Coronary artery (tissue), 2 donors: Measurements from ENCODE around the gene HLX.

ENCODE experiments used
- DNase-seq: peaks from one replicate; pipeline ENCODE4 v3.0.0-alpha.2; 2017; ENCODE audit warnings: low spot score
- H3K27ac ChIP-seq, 2 donors: fragments of 200-600 bp; sonication (generic); one replicate each; pipeline ENCODE4 v1.5.1; 2016 to 2019
- H3K4me3 ChIP-seq: fragments of 200-600 bp; sonication (generic); 2 replicates; pipeline ENCODE4 v1.5.1; 2016; ENCODE audit warnings: mild to moderate bottlenecking, moderate library complexity
- CTCF ChIP-seq: fragments of 200-600 bp; sonication (generic); IDR thresholded peaks from one replicate; pipeline ENCODE4 v1.5.1; 2019; ENCODE audit warnings: antibody characterized with exemption

Gene HLX

GRCh38 chr1:220876511-220877376 lies 2.5 kb upstream of the HLX start:
- TF ChIP-seq CTCF: no peak
- peak overlapping the region; percentile 48 for H3K4me3 ChIP-seq
- DNase-seq: no peak
- H3K27ac ChIP-seq: peak overlapping the region; percentile 34 to 72

- no peak for TF ChIP-seq CTCF
- H3K27ac ChIP-seq: peak overlapping the region; percentile 34 to 72
- H3K4me3 ChIP-seq: peak overlapping the region; percentile 48
- no peak for DNase-seq
Measured at GRCh38 chr1:220877377-220878095, 1.7 kb upstream of the HLX start.

- no peak for DNase-seq
- TF ChIP-seq CTCF: no peak
- Histone ChIP-seq H3K27ac (peak overlapping the region; percentile 57 to 98), H3K4me3 (peak overlapping the region; percentile 89)
Measured at GRCh38 chr1:220878191-220879075, 810 bp upstream of the HLX start.

- Histone ChIP-seq H3K4me3 (peak overlapping the region; percentile 89), H3K27ac (peak overlapping the region; percentile 92 to 98)
- DNase-seq: no peak
- TF ChIP-seq CTCF: no peak
Measured at GRCh38 chr1:220879509-220880361, 492 bp downstream of the HLX start.

GRCh38 chr1:220880362-220880670 lies 1.1 kb downstream of the HLX start:
- TF ChIP-seq CTCF: no peak
- Histone ChIP-seq H3K27ac (peak overlapping the region; percentile 92 to 98), H3K4me3 (peak overlapping the region; percentile 89)
- no peak for DNase-seq
